K562 treated with DMSO at 1 percent for 4 hours (cell line): ENCODE results near the gene KRT35. TPM values are rescaled to one million over a fixed set of nuclear protein-coding genes. Genes with fewer than 3 reads are reported as not detected.

Source experiments
- total RNA-seq: library from RNA; unstranded; fragments of 300-600 nt; gene quantifications from 2 replicates; pipeline ENCODE4 v1.2.3, GENCODE V29; 2022; ENCODE audit not compliant: insufficient read depth

KRT35 gene
- not detected in 2 replicates for total RNA-seq

GRCh38 chr17:41481036-41481435 is at the start of gene KRT35:
KRT35 (minus strand) TSS chr17:41481151; CDS start chr17:41481097, 54 bp downstream.

GRCh38 chr17:41518789-41519449 is 38.0 kb upstream of the KRT35 start, which contains the start of gene KRT15:
KRT15 (minus strand) TSS chr17:41518890; CDS start chr17:41518827, 63 bp downstream.

GRCh38 chr17:41505007-41505808 is 24.3 kb upstream of the KRT35 start, which contains the start of gene KRT13:
KRT13 (minus strand) TSS chr17:41505612; CDS start chr17:41505550, 62 bp downstream.

GRCh38 chr17:41489531-41489930 is 8.6 kb upstream of the KRT35 start, which contains the start of gene KRT36:
KRT36 (minus strand) TSS chr17:41489910; CDS start chr17:41489864, 46 bp downstream.

DNA sequence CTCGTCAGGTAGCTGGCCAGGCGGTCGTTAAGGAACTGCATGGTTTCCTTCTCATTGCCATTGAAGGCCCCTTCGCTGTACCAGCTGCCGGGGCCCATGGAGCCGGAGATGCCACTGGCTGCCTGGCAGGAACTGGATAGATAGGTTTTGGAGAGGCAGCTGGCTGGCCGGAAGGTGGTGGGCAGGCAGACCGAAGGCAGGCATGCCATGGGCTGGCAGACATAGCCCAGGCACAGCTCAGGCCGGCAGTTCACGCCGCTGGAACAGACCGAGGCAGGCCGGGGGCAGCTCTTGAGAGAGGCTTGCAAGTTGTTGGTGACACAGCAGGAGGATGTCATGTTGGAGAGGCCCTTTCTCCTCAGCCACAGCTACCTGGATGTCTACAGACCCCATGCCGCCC is 14.0 kb downstream of the KRT35 start, which contains the start of gene KRT32:
Gene KRT32, minus strand, starts transcription at position 399 of the 400 bp plus-strand sequence. Its CDS starts 61 bp downstream, at position 338.

GRCh38 chr17:41440531-41441033 is 40.4 kb downstream of the KRT35 start, which contains the start of gene KRT38:
KRT38 (minus strand) TSS chr17:41440983; CDS start chr17:41440921, 62 bp downstream.

Other genes starting within 250 kb of the KRT35 start
- not detected in 2 replicates for gene KRTAP9-3, start 248.7 kb downstream of the KRT35 start, total RNA-seq
- gene KRTAP9-8, start 243.2 kb downstream of the KRT35 start, total RNA-seq, result not detected in 2 replicates
- not detected in 2 replicates for gene KRTAP9-4, start 231.5 kb downstream of the KRT35 start, total RNA-seq
- gene KRTAP9-9, start 225.8 kb downstream of the KRT35 start, total RNA-seq, result not detected in 2 replicates
- gene KRTAP9-6, start 215.8 kb downstream of the KRT35 start, total RNA-seq, result not detected in 2 replicates
- not detected in 2 replicates for gene KRTAP9-7, start 205.5 kb downstream of the KRT35 start, total RNA-seq
- not detected in 2 replicates for gene KRTAP29-1, start 178.3 kb downstream of the KRT35 start, total RNA-seq
- not detected in 2 replicates for gene KRTAP16-1, start 171.8 kb downstream of the KRT35 start, total RNA-seq
- gene KRTAP17-1, start 165.4 kb downstream of the KRT35 start, total RNA-seq, result not detected in 2 replicates
- gene KRT33A, start 130.3 kb downstream of the KRT35 start, total RNA-seq, result not detected in 2 replicates
- gene KRT33B, start 111.3 kb downstream of the KRT35 start, total RNA-seq, result not detected in 2 replicates
- gene KRT34, start 98.8 kb downstream of the KRT35 start, total RNA-seq, result not detected in 2 replicates
- not detected in 2 replicates for gene KRT31, start 83.5 kb downstream of the KRT35 start, total RNA-seq
- gene KRT37, start 56.6 kb downstream of the KRT35 start, total RNA-seq, result not detected in 2 replicates
- not detected in 2 replicates for gene KRT38, start 40.2 kb downstream of the KRT35 start, total RNA-seq
- gene KRT32, start 13.8 kb downstream of the KRT35 start, total RNA-seq, result not detected in 2 replicates
- not detected in 2 replicates for gene KRT36, start 8.8 kb upstream of the KRT35 start, total RNA-seq
- not detected in 2 replicates for gene KRT13, start 24.5 kb upstream of the KRT35 start, total RNA-seq
- 1.0 TPM in 1 of 2 replicates, not detected in the other for gene KRT15, start 37.7 kb upstream of the KRT35 start, total RNA-seq
- 155 and 171 TPM in 2 replicates for gene KRT19, start 47.2 kb upstream of the KRT35 start, total RNA-seq
- not detected in 2 replicates for gene KRT9, start 90.9 kb upstream of the KRT35 start, total RNA-seq
- gene KRT14, start 105.7 kb upstream of the KRT35 start, total RNA-seq, result not detected in 2 replicates
- not detected in 2 replicates for gene KRT16, start 131.6 kb upstream of the KRT35 start, total RNA-seq
- gene KRT17, start 143.4 kb upstream of the KRT35 start, total RNA-seq, result not detected in 2 replicates
- gene EIF1, start 207.7 kb upstream of the KRT35 start, total RNA-seq, result 1,253 and 1,263 TPM in 2 replicates
- gene GAST, start 231.2 kb upstream of the KRT35 start, total RNA-seq, result not detected in 2 replicates